Measurements from ENCODE around the gene FARP1.

Gene FARP1

GRCh38 chr13:98352226-98352625 is 209.3 kb downstream of the FARP1 start:
- no peaks in the 10 kb centered on the region for H3K9me3 ChIP-seq (ENCODE audit: control insufficient read depth, insufficient read depth, low read length)
- no peak overlapping the region for H3K4me3 ChIP-seq (ENCODE audit: low read length)
- no peak overlapping the region for H3K27ac ChIP-seq (ENCODE audit: low read depth, low read length)
- no peaks in the 10 kb centered on the region for H3K4me1 ChIP-seq (ENCODE audit: control insufficient read depth, low read length)
- H3K79me2 ChIP-seq (ENCODE audit: control insufficient read depth, low read length): no peaks in the 10 kb centered on the region
- H4K20me1 ChIP-seq (ENCODE audit: control insufficient read depth, insufficient read depth, low read depth, low read length): no peaks in the 10 kb centered on the region
- no peaks in the 10 kb centered on the region for H3K27me3 ChIP-seq (ENCODE audit: control insufficient read depth, low read length)
- H3F3A ChIP-seq (ENCODE audit: control insufficient read depth, insufficient read depth): no peaks in the 10 kb centered on the region
- H3K36me3 ChIP-seq (ENCODE audit: control insufficient read depth, low read length): no peaks in the 10 kb centered on the region
- H3K9me2 ChIP-seq (replicated peaks; ENCODE audit: control insufficient read depth, low read length): no peaks in the 10 kb centered on the region
- no peak overlapping the region for H3K4me2 ChIP-seq (ENCODE audit: low read length)
- TF ChIP-seq CTCF (IDR thresholded peaks at IDR 0.05; ENCODE audit: low read depth, low read length, poor library complexity, severe bottlenecking): no peak
- TF ChIP-seq EZH2phosphoT487 (IDR thresholded peaks at IDR 0.05; ENCODE audit: borderline replicate concordance, low read length): no peak

GRCh38 chr13:98353750-98354149 is 210.9 kb downstream of the FARP1 start:
- Histone ChIP-seq H3K4me3 (ENCODE audit: low read length) (no peak overlapping the region), H3K9me2 (replicated peaks; ENCODE audit: control insufficient read depth, low read length) (no peaks in the 10 kb centered on the region), H3K4me2 (ENCODE audit: low read length) (no peak overlapping the region), H3F3A (ENCODE audit: control insufficient read depth, insufficient read depth) (no peaks in the 10 kb centered on the region), H3K9me3 (ENCODE audit: control insufficient read depth, insufficient read depth, low read length) (no peaks in the 10 kb centered on the region), H3K79me2 (ENCODE audit: control insufficient read depth, low read length) (no peaks in the 10 kb centered on the region), H3K27ac (ENCODE audit: low read depth, low read length) (no peak overlapping the region), H4K20me1 (ENCODE audit: control insufficient read depth, insufficient read depth, low read depth, low read length) (no peaks in the 10 kb centered on the region), H3K27me3 (ENCODE audit: control insufficient read depth, low read length) (no peaks in the 10 kb centered on the region), H3K36me3 (ENCODE audit: control insufficient read depth, low read length) (no peaks in the 10 kb centered on the region), H3K4me1 (ENCODE audit: control insufficient read depth, low read length) (no peaks in the 10 kb centered on the region)
- TF ChIP-seq EZH2phosphoT487 (IDR thresholded peaks at IDR 0.05; ENCODE audit: borderline replicate concordance, low read length): no peak
- no peak for TF ChIP-seq CTCF (IDR thresholded peaks at IDR 0.05; ENCODE audit: low read depth, low read length, poor library complexity, severe bottlenecking)

- H3K4me2 ChIP-seq (ENCODE audit: low read length): no peak overlapping the region
- H3K27ac ChIP-seq (ENCODE audit: low read depth, low read length): no peak overlapping the region
- no peak overlapping the region for H3K4me3 ChIP-seq (ENCODE audit: low read length)
- no peaks in the 10 kb centered on the region for H4K20me1 ChIP-seq (ENCODE audit: control insufficient read depth, insufficient read depth, low read depth, low read length)
- no peaks in the 10 kb centered on the region for H3K4me1 ChIP-seq (ENCODE audit: control insufficient read depth, low read length)
- no peak for TF ChIP-seq CTCF (IDR thresholded peaks at IDR 0.05; ENCODE audit: low read depth, low read length, poor library complexity, severe bottlenecking)
- TF ChIP-seq EZH2phosphoT487 (IDR thresholded peaks at IDR 0.05; ENCODE audit: borderline replicate concordance, low read length): no peak
- no peaks in the 10 kb centered on the region for H3K36me3 ChIP-seq (ENCODE audit: control insufficient read depth, low read length)
- H3K27me3 ChIP-seq (ENCODE audit: control insufficient read depth, low read length): no peaks in the 10 kb centered on the region
- no peaks in the 10 kb centered on the region for H3F3A ChIP-seq (ENCODE audit: control insufficient read depth, insufficient read depth)
- no peaks in the 10 kb centered on the region for H3K9me3 ChIP-seq (ENCODE audit: control insufficient read depth, insufficient read depth, low read length)
- H3K9me2 ChIP-seq (replicated peaks; ENCODE audit: control insufficient read depth, low read length): no peaks in the 10 kb centered on the region
- H3K79me2 ChIP-seq (ENCODE audit: control insufficient read depth, low read length): no peaks in the 10 kb centered on the region
These were observed 216.0 kb downstream of the FARP1 start for GRCh38 chr13:98358937-98359336.

- H3K27me3 ChIP-seq (ENCODE audit: control insufficient read depth, low read length): no peaks in the 10 kb centered on the region
- H3K4me2 ChIP-seq (ENCODE audit: low read length): no peak overlapping the region
- no peaks in the 10 kb centered on the region for H3K9me3 ChIP-seq (ENCODE audit: control insufficient read depth, insufficient read depth, low read length)
- H3K36me3 ChIP-seq (ENCODE audit: control insufficient read depth, low read length): no peaks in the 10 kb centered on the region
- no peak overlapping the region for H3K27ac ChIP-seq (ENCODE audit: low read depth, low read length)
- H3K4me1 ChIP-seq (ENCODE audit: control insufficient read depth, low read length): no peaks in the 10 kb centered on the region
- TF ChIP-seq CTCF (IDR thresholded peaks at IDR 0.05; ENCODE audit: low read depth, low read length, poor library complexity, severe bottlenecking): no peak
- TF ChIP-seq EZH2phosphoT487 (IDR thresholded peaks at IDR 0.05; ENCODE audit: borderline replicate concordance, low read length): no peak
- no peaks in the 10 kb centered on the region for H4K20me1 ChIP-seq (ENCODE audit: control insufficient read depth, insufficient read depth, low read depth, low read length)
- H3K79me2 ChIP-seq (ENCODE audit: control insufficient read depth, low read length): no peaks in the 10 kb centered on the region
- H3K9me2 ChIP-seq (replicated peaks; ENCODE audit: control insufficient read depth, low read length): no peaks in the 10 kb centered on the region
- no peaks in the 10 kb centered on the region for H3F3A ChIP-seq (ENCODE audit: control insufficient read depth, insufficient read depth)
- no peak overlapping the region for H3K4me3 ChIP-seq (ENCODE audit: low read length)
These were observed 217.7 kb downstream of the FARP1 start for GRCh38 chr13:98360545-98360944.

Measured in DOHH2 (cell line).